Activated naive CD4-positive, alpha-beta T cell treated with anti-CD3 and anti-CD28 coated beads, Interleukin-2, amount 50 U/mL, for 16 hours (primary cell): Measurements from ENCODE around the gene OTOS.

Experiments
- DNase-seq: peaks from one replicate; pipeline ENCODE4 v3.0.0-alpha.2; 2020

Gene OTOS

DNA sequence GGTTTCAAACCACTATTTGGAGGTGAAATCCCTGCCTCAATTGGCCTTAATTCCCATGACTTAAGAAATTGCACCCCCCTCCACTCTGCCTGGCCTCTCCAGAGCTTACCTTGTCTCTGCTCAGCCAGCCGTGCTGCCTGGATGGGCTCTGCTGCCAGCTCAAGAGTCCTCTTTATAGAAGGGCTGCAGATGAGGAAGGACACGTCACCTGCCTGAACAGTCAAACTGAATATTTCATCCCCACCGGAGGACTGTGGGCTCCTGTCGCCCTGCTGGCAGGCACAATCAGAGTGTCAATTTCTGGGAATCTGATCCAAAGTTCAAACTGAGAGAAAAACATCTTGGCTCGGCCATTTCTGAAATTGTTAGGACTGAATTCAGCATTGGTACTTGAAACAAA lies at the start of gene OTOS:
TSS of gene OTOS (minus strand) at position 148 of the 400 bp plus-strand sequence. CDS start 332 bp downstream, outside the sequence.
- no peak for DNase-seq

DNA sequence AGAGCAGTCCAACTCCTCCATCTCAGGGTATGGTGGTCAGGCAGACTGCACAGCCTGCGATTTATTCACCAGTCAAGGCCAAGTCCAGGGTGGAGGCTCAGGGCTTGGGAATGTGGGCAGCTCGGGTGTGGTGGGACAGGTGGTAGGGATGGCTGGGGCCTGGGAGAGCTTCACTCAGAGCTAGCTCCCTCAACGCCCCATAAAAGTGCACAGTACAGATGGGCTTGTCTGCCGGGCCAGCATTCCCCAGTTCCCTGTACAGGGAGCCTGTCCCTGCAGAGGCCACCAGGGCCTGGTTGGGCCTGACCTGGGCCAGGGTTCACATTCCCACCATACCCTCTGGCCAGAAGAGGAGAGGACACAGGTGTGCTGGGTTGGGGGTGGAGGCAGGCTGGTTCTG lies 49.2 kb upstream of the OTOS start:
- DNase-seq: no peak

DNA sequence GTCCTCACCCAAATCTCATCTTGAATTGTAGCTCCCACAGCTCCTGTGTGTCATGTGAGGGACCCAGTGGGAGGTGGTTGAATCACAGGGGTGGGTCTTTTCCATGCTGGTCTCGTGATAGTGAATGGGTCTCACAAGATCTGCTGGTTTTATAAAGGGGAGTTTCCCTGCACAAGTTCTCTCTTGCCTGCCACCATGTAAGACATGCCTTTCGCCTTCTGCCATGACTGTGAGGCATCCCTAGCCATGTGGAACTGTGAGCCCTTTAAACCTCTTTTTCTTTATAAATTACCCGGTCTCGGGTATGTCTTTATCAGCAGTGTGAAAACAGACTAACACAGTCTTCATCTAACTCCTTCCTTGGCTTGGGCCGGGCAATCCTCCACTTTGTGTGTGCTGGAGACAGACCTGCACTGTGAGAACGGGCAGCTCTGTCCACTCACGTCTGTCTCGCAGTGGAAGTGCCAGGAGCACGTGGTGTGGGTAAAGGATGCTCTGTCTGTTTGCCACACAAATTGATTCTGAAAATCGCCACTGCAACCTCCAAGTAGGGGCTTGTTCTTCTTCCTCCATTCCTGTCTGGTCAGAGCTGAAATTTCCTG lies 47.6 kb upstream of the OTOS start:
- DNase-seq: no peak

DNA sequence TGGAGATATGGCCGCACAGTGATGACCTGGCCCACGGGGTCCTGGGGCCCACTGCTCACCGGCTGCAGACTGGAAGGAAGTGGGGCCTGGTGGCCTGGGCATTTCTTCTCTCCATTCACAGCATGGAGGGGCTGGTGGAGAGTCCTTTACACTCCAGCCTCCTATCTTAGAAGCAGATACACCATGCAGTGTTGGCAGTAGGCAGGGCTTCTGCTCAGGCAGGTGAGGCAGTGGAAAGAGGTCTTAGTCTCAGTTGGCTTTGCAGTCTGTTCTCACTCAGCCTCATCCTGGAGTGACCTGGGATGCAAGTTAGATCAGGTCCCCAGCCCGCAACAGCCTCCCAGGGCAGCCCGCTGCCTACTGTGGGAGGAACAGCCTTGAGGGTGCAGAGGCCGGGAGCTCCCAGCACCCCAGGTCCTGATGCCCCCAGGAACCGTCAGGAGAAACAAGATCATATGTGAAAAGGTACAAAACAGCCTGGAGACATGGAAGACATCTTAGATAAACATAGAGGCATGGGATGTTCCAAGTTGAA lies 45.8 kb upstream of the OTOS start:
- DNase-seq: no peak

DNA sequence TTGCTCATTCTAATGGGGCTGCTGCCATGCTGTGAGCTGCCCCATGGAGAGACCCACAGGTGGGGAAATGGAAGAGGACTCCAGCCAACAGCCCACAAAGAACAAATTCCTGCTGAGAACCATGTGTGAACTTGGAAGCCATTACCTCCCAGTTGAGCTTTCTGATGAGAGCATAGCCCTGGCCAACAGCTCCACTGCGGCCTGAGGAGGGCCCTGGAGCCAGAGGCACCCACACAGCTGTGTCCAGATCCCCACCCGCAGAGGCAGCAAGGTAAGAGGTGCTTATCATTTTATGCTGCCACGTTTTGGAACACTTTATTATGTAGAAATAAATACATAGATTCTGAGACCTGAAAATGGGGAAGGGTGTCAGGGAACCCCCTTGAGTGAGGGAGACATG lies 44.2 kb upstream of the OTOS start:
- no peak for DNase-seq

DNA sequence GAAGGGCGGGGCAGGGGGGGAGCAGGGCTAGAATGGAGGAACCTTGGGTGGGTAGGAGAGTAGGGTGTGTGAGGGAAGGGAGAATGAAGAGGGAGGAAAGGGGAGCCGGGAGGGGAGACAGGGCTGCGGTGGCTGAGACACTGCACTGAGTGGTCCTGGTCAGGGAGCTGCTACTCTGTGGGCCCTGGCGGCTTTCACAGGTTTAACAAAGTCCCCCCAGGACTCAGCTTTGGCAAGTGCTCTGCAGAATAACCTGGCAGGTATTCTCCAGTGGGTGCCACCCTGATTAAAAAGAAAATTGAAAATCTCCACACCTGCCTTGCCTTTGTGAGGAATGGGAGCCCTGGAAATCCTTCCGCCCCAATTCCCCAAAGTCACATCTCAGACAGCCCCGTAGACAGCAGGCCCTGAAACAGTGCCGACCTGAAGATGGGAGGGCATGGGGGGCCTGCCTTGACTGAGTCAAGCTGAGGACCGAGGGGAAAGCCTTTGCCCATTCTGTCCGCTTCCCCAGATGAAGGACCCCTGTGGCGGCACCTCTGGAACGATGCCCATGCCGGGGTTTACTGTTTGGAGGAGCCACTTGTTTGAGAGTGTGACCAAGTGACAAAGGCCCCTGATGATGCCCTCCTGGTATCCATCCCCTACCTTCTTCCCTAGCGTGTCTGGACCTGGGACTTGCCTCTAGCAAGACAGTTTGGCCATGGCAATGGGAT lies 43.6 kb upstream of the OTOS start:
- no peak for DNase-seq

DNA sequence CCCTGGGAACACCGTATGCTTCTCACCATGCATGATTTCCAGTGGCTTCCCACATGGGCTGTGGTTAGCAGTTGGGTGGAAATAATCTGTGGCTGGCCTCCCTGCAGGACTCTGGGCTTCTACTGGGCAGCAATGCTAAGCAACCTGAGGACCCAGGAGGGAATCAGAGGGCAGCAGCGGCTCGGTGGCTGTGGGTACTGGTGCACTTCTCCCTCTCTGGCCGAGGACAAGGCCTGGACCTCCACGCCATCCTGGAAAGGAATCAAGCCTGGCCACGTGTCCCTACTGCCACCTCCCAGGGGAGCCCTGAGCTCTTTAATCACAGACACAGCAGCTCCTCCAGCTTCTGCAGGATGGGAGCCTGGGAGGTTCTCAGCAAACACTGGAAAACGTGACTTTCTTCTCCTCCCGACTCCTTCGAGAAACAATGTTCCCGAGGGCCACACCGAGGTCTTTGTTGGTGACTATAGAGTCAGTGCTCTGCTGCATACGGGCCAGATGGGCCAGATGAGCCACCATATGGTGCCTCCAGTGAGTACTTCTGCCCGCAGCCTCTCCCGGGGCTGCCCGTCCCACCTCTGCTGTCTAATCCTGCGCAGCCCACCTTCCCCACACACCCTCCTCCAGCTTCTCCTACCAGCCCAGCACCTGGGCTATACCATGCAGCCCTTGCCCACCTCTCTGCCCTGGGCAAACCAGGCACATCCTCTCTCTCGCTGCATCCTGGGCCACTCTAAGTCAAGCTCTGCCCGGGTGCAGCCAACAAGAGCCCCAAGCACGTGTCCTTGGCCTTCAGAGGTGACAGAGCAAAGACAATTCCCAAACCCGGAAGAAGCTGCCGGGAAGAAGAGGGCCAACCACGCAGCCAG lies 42.8 kb upstream of the OTOS start:
- no peak for DNase-seq

DNA sequence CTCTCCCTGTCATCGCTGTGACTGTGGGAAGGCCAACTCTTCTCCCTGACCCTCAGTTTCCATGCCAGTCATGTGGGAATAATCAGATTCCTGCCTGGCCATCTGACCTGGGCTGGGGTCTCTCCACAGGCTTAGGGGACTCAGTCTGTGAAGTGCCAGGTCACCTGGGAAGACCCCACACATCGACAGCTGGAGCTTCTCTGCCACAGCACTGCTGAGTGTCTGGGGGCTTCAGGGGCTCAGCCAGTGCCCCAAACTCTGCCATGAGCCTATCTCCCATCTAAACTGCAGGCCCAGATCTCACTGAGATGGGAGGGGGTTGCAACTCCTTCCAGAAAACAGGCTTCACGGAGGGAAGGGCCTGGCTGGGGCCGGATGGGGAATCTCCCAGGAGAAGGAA lies 42.0 kb upstream of the OTOS start:
- no peak for DNase-seq

DNA sequence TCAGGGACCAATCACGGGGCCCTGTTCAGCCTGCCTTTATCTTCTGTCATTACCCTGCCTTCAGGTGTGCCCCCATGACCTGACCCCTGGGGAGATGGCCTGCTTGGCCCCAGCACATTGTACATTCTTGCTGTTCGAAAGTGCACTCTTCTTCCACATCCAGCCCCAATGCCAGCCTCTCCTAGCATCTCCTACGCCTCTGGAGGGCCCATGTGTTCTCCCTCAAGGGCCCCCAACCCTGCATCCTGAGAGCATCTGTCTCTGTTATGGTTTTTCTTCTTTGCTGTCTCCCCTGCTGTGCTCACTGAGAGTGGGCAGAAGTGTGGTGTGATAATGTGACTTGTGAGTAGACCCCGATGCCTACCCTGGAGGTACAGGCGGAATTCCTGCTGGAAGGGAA lies 41.5 kb upstream of the OTOS start:
- no peak for DNase-seq

DNA sequence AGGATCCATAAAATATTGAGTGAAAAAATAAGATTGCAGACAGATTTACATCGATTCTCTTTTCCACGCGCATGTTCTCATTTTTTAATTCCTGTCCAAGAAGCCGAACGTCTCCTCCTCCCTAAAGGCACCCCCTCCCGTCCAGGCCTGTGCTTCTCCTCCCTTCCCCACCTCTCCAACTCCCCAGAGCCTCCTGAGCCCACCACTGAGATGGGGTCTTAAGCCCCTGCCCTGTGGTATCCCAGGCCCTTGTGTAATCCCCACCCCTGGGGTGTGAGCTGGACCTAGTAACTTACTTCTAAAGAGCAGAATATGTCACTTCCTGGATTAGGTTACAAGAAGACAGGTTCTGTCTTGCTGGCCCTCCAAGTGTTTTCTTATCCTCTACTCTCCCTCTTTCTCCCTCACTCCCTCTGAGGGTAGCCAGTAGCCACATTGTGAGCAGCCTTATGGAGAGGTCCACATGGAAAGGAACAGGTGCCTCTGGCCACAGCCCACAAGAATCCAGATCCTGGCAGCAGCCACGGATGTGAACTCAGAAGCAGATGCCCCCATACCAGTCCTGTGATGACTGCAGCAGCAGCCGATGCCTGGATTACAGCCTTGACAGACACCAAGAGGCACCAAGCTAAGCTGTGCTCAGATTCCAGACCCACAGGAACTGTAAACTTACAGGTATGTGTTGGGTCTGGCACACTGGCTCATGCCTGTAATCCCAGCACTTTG lies 39.6 kb upstream of the OTOS start:
- DNase-seq: no peak

DNA sequence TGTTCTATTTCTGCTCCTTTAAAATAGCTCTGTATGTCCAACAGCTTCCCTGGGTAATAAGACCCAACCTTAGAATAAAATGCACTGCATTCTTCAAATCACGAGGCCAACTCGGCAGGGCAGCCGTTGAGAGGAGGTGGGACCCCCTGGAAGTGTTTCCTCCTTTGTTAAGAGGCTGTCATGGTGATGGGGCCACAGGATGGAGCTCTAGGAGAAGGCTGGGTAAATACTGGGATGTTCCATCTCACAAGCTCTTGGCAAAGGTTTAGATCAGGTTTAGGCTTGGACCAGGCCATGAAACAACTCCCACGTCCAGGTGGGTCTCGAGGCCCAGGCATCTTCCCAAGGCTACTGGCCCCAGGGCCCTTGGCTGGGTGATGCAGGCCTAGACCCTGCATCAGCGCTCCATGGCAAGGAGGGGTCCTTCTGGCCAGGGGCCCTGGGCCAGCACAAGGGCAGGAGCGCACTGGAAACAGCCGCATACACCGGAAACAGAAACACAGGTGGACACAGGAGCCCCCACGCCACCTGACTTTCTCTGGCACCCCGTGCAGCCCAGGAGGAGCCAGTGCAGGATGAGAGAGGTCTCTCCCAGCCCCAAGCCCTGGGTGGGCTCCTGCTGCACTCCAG lies 38.8 kb upstream of the OTOS start:
- DNase-seq: no peak

DNA sequence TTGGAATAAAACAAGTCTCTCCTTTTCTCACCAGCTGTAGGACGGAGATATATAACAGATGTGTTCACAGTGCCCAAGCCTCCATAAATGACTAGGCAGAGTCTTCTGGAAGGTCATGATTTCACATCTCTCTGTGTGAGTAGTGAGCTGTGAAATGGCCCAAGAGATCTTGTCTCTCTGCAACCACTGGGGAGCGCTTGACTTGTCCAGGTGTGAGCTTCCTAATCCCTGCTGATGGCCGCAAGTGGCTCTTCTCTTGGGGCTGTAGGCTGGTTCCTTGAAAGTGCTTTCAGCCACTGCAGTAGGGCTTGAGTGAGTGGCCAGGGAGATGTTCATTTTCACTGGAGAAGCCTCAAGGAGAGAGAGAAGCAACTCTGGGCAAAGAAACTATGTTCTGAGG lies 38.1 kb upstream of the OTOS start:
- DNase-seq: no peak

DNA sequence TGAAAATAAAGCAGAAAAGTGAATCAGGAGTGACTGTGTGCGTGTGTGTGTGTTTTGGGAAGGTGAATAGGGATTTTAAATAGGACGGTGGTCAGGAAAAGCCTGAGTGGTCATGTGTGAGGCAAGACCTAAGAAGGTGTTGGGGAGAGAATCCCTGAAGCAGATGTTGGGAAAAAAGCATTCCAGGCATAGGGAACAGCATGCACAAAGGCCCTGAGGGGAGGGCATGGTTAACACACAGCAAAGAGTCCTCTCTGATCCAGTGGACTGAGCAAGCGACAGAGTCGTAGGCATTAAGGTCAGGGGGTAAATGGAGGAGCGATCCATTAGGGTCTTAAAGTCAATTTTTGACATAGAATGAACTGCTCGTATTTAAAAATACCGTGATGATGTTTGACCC lies 34.0 kb upstream of the OTOS start:
- no peak for DNase-seq

DNA sequence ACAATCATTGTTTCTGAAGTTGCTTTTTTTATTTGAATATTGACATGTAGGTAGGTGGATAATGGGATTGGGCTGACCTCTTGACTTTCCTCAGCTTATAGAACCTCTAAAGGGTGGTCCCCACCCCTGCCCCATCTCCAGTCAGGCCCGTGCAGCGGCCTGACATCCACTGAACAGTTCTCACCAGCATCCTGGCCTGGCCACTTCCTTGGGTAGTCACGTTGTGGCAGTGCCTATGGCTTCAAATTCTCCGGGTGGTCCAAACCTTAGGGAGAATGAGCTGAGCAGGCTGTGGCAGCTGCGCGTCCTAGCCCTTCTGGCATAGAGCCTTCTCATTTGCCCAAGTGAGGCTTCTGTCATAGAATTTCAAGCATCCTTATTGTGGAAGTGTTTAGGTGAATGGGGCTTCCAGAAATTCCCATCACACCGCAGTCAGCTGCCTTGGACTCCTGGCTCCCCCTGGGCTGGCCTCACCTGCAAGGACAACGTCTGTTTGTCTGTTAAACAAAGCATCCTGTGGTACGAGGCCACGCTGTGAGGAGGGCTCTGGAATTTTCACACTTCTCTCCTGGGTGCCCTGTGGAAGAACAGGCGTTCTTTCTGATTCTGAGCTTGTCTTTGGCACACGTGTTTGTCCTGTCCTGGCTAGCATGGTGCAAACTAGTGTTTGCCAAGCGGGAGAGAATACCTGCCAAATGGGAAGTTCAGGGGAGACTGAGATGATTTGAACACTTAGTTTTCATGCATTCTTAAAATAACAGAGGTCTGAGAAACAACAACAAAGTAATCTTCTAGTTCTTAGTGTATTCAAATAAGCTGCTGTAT lies 31.8 kb upstream of the OTOS start:
- no peak for DNase-seq

DNA sequence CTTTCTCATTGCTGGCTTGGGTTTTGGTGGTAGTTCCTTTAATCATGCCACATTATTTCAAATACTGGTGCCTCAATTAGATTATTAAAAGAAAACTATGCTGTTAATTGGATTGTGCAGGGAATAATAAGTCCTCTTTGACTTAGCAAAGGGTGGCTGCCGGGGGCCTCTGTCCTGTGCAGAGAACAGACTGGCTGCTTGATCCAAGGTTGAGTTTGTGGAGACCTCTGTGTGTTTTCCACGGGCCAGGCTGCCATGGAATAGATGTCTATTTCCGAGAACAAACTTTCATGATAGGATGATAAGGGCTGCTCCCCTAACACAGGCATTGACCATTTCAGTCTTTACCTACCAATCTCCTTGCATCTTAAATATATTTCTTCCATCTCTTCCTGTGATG lies 30.4 kb upstream of the OTOS start:
- DNase-seq: no peak

DNA sequence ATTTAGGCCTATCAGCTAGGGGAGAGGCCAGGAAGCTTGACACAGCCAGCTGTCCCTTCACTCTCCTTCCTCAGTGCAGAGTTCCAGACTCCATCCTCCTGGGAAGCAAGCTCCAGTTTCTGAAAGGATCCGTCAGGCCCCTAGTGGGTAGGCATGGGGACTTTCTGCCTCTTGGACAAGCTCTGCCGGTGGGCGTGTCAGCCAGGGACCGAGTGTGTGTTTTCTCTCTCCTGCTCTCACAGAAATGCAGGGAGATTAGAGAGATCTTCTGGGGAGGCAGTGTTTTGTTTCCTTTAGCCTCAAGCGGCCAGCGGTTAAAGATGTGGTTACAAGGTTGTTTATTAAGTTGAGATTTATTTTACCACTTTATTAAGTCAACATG lies 29.9 kb upstream of the OTOS start:
- no peak for DNase-seq

DNA sequence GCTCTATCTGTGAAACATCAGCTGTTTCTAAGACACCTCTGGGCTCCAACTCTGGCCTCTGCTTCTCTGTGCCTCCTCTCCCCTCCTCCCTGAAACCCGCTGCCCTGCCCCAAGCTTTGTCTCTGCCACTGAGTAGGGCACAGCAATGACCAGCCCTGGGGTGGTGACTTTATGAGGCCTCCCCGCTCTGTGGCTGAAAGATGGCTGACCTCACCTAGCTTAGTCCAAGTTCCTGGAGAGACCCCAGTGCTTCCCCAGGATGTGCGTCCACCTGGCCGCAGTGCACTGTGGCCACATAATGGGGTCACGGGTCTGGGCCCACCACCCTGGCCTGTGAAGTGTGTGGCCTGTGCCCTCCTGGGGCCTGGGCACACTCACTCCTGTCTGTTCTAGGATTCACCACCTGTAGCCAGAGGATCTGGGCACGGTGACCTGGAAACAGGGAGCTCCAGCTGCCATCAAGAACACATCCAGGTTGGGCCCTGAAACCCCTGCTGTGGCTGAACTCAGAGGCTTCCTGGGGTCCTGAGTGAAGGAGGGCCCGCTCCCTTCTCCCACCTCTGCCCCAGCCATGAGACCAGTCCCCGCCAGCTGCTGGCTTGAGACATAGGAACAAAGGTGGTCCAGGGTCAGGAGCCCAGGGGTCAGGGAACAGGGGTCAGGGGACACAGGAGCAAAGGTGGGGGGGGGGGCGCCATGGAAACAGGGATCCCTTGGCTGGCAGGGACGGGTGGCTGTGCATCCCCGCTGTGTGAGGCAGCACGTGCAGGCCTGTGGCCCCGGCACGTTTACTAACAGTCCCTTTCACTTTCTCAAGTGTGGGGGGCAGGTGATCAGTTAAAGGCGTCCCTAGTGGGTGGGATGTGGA lies 29.3 kb upstream of the OTOS start:
- no peak for DNase-seq

DNA sequence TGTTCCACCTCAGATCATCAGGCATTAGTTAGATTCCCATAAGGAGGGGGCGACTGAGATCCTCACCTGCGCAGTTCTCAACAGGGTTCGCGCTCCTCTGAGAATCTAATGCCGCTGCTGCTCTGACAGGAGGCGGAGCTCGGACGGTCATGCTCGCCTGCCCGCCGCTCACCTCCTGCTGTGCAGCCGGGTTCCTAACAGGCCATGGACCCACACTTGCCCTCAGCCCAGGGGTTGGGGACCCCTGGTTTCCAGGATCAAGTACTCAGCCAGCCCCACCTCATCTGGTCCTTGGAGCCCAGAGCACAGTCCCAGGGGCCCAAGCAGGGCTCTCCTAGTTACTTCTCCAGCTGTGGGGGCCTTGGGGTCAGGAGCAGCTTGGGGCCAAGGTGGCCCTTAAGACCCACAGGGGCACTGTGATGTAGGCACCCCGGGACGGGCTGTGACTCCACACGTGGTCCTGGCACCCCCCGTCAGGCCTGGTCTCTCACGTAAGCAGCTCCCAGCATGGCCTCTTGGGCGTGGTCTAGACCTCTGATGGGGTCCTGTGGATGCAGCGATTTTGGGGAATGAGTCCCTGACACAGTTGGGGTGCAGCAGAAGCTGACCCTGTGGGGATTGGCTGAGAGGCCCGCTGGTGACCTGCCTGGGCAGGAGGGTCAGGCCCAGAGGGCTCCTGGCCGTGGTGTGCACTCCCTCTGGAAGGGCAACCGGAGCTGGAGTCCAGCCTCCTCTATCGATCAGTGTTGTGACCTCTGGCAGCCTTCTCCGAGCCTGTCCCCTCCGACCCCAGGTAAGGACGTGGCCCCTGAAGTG lies 28.3 kb upstream of the OTOS start:
- peak; percentile 2 for DNase-seq

DNA sequence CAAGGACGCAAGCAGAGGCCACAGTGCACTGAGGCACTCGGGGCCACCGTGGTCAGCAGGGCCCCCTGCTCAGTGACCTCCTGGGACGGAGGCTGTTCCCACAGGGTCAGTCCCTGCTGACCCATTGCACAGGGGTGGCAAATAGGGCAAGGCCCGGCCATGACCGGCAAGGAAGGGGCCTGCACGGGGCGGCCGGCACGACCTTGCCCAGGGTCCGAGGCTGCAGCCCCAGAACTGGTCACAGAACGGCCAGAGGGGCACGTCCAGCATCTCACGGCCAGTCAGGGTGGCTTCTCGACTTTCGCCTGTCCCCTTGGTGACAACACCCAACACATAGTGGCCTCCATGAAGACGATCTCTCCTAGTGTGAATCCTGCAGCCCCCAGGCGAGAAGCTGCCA lies 27.6 kb upstream of the OTOS start:
- DNase-seq: peak; percentile 5

DNA sequence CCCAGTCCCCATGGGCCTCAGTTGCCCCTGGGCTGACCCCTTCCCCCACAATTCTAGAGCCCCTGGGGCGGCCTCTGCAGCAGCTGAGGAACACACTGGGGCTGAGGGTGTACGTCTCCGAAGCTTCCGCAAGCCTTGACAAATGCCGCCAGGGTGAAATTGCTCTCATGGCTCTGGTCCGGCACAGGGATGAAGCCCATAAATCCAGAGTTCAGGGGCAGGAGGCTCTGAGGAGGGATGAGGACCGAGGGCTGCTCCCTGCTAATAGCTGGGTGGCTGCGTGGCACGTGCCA lies 27.1 kb upstream of the OTOS start:
- DNase-seq: peak; percentile 8
